HG02938 (cell line): ENCODE results near the gene HP.
A peak's percentile ranks its signal among the peaks of the same experiment; 100 is the strongest.
"Not testable (repeated sequence)": the region's sequence is repeated elsewhere in the genome, so short reads cannot be mapped to it uniquely, and the experiment has no call there.

Source experiments
- ATAC-seq: cut with Tn5 transposase; IDR thresholded peaks from one replicate; pipeline ENCODE4 v1.9.1; 2021; ENCODE audit warnings: mild to moderate bottlenecking, moderate library complexity; ENCODE audit not compliant: unreplicated experiment

HP gene, protein sequence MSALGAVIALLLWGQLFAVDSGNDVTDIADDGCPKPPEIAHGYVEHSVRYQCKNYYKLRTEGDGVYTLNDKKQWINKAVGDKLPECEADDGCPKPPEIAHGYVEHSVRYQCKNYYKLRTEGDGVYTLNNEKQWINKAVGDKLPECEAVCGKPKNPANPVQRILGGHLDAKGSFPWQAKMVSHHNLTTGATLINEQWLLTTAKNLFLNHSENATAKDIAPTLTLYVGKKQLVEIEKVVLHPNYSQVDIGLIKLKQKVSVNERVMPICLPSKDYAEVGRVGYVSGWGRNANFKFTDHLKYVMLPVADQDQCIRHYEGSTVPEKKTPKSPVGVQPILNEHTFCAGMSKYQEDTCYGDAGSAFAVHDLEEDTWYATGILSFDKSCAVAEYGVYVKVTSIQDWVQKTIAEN

DNA sequence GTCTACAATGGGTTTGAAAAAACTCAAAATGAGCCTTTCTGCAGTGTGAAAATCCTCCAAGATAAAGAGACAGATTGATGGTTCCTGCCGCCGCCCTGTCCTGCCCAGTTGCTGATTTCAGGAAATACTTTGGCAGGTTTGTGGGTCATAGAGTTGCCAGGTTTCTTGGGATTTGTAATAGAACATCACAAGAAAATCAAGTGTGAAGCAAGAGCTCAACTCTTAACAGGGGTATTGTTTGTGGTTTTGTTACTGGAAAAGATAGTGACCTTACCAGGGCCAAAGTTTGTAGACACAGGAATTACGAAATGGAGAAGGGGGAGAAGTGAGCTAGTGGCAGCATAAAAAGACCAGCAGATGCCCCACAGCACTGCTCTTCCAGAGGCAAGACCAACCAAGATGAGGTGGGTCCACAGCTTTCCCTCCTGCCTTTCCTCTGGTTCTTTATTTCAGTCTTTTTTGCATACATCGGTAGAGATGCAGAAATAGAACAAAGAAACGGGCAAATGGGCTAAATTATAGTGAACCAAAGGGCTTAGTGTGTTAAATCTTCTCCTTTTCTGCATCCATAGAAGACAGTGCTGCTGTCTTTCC lies at the start of gene HP:
TSS of gene HP (plus strand) at position 252 of the 594 bp plus-strand sequence. CDS start at position 400, 148 bp downstream.
- not testable (repeated sequence) for ATAC-seq

DNA sequence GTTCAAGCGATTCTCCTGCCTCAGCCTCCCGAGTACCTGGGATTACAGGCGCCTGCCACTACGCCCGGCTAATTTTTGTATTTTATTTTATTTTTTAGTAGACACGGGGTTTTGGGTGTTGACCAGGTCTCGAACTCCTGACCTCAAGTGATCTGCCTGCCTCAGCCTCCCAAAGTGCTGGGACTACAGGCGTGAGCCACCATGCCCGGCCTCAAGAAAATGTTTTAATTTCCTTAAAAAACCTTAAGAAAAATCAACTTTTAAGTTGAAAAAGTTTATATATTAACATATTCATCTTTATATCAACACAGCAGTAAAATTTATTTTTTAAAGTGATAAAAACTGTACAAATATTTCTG lies 46.3 kb upstream of the HP start:
- not testable (repeated sequence) for ATAC-seq

DNA sequence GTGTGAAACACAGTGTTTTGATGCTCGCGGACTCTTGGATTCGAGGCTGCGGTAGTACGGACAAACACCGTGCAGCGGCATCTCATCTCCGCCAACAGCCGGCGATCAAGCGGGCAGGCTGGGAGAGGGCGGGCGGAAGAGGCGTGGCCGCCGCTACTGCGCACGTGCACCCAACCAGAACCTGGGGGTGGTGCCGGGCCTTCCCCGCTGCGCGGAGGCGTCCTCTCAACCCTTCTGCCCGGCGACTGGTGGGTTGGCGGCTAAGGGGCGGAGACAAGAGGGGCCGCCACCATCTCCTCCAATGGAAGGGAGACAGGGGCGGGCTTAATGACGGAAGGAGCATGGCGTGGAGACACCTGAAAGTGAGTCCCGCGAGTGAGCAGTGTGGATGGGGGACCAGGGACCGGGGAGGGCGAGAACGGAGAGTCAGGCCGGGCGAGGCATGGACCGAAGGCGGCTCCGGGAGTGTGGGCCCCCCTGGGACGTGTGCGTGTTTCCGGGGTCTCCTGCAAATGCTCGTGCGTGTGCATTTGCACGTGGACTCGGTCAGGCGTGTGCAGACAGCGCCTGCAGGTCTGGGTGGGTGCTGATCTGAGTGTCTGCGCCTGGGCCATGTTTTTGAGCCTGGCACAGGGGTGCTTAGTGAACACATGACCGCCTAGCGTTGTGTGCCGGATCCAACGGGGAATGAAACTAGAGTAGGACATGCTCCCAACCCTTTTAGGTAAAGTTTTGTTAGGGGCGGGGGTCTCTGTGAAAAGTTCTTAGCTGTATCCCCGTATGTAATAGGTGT lies 45.7 kb upstream of the HP start, which contains the start of gene DHODH:
TSS of gene DHODH (plus strand) at position 321 of the 793 bp plus-strand sequence. CDS start at position 342, 21 bp downstream.
- ATAC-seq: peak; percentile 99

DNA sequence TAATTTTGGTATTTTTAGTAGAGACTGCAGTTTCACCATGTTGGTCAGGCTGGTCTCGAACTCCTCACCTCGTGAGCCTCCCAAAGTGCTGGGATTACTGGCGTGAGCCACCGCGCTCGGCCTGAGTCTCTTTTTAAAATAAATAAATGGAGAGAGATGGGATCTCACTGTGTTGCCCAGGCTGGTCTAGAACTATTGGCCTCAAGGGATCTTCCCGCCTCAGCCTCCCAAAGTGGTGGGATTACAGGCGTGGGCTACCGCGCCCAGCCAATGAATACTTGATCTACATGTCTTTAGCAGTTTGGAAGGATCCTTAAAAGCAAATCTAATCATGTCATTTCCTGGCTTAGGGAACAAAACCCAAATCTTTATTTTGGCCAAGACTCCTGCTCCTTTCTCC lies 44.5 kb upstream of the HP start:
- ATAC-seq: no peak

DNA sequence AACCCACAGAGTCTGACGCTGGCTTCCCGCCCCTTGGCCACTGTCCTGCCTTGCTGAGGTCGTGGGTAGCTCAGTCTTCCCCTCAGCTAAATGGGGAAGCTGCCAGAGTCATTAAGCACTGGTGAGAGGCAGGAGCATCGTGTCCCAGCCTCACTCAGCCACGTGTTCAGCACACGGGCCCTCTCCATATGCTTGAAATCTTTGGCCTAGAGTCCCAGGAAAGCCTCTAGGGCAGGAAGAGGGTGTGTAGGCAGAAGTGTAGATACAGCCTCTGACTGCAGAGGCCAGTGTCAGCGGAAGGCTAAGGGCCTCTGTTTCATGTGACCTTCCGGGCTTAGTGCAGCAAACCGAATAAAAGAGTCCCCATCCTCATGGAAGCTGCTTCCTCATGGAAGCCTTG lies 41.7 kb upstream of the HP start:
- ATAC-seq: no peak

DNA sequence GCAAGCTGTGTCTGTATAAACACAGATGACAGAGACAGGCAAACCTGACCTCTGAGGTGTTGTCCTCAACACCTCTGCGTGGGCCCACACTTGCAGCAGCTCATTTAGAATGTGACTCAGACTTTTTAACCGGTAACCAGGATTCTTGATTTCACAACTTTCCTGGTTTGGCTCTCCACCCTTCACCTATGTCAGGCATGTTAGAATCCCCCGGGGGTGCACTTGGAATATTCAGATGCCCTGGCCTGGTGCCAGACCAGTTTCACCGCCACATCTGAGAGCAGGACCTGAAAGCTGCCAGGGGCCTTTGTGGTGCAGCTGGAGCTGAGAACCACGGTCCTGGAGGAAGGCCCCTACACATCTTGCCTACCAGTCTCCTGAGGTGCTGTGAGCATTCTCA lies 40.9 kb upstream of the HP start:
- ATAC-seq: no peak

DNA sequence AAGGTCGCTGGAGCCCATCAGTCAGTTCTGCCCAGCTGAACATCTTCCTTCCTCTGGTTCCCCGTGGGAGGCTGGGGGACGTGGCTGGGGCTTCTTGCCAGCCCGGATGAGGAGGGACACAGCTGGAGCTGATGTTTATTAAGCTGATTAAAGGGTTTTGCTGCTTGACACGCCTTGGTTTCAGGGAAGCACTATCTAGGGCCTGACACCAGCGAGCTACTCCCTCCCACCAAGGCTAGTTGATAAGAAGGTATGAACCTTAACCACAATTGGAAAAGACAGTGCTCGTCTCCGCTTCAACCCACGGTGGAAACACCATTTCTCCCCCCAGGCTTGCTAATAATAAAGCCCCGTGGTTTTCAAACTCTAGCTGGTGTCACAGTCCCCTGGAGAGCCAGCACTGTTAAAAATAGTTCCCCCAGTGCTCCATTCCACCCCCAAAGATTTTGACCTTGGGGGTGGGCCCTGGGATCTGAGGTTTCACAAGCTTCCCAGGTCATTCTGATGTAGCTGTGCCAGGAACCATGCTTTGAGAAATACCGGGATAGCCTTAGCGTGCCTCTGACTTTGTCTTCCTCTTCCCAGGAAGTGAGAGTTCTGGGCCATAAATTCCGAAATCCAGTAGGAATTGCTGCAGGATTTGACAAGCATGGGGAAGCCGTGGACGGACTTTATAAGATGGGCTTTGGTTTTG lies 40.3 kb upstream of the HP start:
- ATAC-seq: no peak

DNA sequence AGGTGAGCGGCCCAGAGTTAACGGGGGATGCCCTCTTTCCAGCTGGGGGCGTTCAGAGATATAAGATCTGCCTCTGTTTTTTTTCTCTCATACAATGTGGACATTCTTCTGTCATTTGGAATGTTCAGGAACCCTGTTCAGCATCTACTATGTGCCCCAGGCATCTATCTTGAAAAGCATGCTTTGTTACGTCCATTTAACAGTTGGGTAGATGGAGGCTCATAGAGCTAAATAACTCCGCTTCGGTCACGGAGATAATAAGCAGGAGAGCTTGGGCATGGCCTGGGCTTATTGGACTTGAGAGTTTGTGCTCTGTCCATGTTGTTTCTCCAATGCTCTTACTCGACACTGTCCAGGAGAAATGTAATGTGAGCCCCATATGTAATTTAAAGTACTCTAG lies 39.6 kb upstream of the HP start:
- no peak for ATAC-seq

DNA sequence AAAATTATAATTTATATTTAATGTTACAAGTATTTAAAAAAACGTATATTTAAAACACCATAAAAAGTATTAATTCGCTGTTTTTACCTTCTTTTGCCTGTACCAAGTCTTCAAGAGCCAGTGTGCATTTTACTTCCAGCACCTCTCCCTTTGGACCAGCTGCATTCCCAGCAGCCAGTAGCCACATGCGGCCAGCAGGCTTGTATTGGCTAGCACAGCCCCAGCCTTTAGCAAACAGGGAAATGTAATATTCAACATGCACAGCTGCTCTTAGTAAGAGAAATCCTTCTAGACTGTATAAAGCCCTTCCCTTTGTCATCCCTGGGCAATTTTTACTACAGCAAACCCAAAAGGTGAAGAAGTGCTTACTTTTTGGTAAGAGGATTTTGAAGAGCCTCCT lies 39.2 kb upstream of the HP start:
- ATAC-seq: no peak

DNA sequence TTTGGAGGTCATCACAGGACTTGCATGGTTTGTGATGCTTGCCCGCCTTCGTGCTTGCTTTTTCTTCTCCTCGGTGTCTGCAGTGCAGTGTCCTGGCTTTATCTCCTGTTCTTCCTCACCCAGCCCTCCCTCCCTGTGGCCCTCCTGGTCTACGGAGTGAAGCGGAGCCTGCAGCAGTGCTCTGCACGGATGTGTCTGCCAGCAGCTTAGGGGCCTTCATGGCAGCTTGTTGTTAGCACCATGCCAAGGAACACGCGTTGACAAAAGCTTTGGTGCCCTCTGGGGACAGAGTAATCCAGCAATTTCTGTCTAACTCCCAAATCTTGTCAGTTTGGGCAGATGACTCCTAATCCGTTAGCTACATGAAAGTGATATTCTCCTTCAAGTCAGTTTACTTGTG lies 35.8 kb upstream of the HP start:
- ATAC-seq: no peak

DNA sequence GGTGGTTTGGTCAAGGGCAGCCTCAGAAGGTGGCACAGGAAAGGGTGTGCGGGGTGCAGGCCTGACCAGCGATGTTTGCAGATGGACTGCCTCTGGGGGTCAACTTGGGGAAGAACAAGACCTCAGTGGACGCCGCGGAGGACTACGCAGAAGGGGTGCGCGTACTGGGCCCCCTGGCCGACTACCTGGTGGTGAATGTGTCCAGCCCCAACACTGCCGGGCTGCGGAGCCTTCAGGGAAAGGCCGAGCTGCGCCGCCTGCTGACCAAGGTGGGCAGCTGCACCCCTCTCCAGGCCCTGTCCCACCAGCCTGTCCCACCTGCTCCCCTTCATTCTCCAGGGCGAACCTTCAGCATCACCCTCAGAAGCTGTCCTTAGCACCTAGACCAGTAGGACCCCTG lies 33.3 kb upstream of the HP start:
- ATAC-seq: no peak

DNA sequence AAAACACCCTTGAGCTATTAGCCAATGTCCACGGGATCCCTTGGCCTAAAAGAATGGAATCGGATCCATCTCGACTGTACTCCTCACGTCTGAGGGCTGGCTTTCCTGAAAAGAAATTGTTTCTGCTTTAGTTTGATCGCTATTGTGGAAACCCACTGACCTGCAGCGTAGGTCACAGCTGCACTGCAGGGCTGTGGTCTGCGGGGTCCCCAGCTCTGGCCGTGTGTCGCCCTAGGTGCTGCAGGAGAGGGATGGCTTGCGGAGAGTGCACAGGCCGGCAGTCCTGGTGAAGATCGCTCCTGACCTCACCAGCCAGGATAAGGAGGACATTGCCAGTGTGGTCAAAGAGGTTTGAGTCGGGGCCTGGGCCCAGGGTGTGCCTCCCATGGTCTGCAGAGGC lies 32.2 kb upstream of the HP start:
- no peak for ATAC-seq

DNA sequence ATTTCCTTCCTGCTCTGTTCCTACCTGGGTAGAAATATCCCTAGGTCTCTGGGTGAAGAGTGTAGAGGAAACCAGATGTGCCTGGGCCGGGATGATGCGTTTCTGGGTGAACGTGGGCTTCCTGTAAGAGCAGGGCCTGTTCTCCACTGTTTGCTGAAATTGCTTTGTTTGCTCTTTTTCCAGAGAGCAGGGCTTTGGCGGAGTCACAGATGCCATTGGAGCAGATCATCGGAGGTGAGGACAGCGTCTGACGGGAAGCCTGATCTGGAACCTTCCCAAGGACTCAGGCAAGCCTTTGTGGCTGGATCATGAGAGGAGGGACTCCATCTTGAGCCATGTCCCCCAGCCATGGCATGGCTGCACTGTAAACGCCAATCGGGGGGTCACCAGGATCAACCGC lies 30.3 kb upstream of the HP start:
- no peak for ATAC-seq

DNA sequence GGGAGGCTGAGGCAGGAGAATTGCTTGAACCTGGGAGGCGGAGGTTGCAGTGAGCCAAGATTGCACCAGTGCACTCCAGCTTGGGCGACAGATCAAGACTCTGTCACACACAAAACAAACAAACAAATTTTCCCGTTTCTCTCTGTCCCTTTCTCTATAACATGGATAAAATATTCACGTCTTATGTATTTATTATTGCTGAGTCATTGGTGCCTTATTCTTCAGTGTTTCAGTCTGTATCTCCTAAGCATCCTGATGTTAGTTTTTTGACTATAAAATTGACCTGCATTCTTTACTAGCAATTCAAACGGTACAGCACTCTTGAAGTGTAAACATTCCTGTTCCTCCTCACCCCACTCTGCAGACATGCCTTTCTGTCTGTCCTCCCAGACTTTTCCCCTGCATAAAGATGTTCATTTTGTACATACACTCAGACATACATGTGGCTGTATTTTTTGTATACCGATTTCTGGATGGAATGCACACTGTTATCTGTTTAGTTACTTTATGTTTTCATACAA lies 29.4 kb upstream of the HP start:
- ATAC-seq: no peak

DNA sequence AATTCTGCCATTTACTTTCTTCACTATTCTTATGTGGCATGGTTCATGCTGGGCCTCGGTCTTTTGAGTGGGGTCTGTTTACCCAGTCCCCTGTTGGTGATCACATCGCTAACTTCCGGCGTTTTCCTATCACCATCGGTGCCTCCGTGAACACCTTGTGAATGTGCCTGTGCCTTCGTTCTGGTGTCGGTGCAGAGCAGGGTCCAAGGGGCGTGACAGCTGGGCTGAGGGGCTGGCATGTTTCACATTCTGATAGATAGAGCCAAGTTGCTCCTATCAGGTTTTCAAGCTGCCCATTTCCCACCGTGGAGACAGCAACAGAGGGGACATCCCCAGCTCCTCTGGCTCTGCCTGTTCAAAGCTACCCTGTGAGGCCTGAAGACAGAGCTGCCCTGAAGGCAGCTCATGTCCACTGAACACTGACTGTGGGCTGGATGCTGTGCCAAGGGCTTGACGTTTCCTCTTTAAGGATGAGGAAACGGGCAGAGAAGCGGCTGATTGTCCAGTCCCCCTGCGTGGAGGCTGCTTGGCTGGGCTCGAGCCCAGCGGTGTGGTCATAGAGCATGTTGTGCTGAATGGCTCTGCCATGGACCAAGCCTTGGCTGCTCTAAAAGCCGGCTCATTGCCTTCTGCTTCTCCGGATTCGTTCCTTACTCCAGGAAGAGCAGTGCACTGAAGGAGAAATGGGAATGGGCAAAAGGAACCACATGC lies 28.7 kb upstream of the HP start:
- no peak for ATAC-seq

DNA sequence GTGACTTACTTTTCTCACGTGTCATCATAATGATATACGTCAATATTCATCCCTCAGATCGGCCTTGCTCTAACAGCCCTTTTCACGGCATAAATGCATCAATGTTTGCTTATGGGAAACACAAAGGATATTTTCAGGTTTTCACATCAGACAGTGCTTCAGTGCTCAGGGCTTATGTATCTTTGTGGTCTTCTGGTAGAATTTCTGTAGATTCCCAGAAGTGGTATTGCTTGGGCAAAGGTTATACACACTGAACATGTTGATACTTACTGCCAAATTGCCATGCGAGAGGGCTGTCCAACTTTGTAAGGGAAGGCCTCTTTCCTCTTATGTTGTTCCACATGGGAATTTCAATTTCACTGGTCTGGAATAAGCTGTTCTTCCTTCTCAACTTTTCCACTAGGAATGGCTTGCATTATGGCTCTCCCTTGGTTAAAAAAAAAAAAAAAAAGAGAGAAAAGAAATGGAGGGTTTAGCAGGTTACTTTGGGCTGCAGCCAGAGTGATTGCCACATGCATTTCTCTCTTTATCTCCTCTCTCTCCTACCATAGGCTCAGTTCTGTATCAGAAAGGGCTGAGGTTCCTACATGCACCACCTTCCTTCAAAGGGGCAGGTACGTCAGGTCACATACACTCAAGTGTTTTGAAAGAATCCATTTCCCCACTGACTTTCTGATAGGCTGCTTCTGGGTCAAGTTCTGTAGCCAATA lies 26.5 kb upstream of the HP start:
- no peak for ATAC-seq

DNA sequence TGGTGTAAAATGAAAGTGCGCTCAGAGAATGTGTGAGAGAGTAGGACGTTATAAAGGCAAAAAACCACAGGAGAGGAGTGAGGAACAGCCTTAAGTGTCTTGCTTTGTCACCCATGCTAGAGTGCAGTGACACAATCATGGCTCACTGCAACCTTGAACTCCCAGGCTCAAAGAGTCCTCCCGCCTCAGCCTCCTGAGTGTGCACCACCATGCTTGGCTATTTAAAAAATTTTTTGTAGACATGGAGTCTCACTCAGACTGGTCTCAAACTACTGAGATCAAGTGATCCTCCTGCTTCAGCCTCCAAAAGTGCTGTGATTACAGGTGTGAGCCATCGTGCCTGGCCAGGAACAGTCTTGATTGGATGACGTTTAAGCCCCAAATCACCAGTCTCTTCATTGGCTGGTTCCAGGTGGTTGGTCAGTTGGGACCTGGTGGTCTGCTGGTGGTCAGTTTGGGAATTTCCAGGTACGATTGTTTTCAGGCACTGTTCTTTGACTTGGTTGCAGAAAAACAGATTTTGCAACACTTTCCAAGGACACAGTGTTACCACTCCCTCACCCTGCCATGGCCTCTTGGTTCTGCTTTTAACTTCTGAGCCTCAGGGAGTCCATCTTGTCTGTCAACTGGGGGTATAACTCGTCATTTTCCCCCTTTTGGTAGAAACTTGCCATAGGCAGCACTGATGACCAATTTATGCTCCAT lies 24.6 kb upstream of the HP start:
- ATAC-seq: no peak

DNA sequence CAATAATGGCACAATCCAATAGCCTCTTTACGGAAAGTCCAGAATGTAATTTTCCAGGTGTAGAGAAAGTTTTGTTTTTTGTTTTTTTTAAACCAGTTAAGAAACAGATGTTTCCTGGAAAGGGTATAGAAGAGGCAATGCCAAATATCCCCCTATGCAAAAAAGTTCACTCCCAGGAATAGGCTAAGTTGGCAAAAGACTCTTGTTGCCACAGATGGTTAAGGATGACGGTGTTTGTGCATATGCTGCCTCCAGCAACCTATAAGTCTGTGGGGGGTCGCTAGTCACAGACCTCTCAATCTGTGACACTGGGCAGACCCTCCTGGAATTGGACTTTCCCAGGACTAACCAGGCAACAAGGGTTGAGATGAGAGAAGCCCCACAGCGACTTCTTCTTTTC lies 20.9 kb upstream of the HP start:
- ATAC-seq: no peak

DNA sequence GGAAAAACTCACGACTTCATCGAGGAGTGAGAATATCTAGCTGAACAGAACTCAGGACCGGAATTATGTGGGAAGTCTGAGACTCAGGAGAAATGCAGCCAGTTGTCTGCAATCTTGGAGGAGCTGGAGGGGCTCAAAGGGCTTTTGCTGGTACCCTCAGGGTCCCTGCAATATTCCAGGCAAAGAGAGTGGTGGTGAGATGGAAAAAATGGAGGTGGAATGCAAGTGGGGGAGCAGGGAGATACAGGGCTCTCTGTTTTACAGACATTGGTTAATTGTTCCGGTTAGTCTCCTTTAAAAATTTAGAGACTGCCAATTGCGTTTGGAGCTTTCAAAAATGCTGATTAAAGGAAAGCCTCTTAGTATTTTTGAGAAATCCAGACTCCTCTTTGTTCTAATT lies 18.2 kb upstream of the HP start:
- ATAC-seq: no peak
